ENCODE data around the gene RTN4R.
"Not testable (repeated sequence)": the region's sequence is repeated elsewhere in the genome, so short reads cannot be mapped to it uniquely, and the experiment has no call there.

The RTN4R gene

GRCh38 chr22:20268279-20269012 is at the start of gene RTN4R:
Gene RTN4R (minus strand): TSS chr22:20268318. CDS start chr22:20268092, 226 bp downstream.
- DNase-seq (ENCODE audit: low read depth), result peak; percentile 23

- DNase-seq (ENCODE audit: low read depth), result not testable (repeated sequence)
These were observed 49.4 kb upstream of the RTN4R start for GRCh38 chr22:20317402-20318042.

- no peak for DNase-seq (ENCODE audit: low read depth)
These were observed 48.8 kb upstream of the RTN4R start for GRCh38 chr22:20316844-20317401.

- no peak for DNase-seq (ENCODE audit: low read depth)
These were observed 48.2 kb upstream of the RTN4R start for GRCh38 chr22:20316217-20316843.

GRCh38 chr22:20315337-20316216 is 47.5 kb upstream of the RTN4R start:
- DNase-seq (ENCODE audit: low read depth), result no peak

DNA sequence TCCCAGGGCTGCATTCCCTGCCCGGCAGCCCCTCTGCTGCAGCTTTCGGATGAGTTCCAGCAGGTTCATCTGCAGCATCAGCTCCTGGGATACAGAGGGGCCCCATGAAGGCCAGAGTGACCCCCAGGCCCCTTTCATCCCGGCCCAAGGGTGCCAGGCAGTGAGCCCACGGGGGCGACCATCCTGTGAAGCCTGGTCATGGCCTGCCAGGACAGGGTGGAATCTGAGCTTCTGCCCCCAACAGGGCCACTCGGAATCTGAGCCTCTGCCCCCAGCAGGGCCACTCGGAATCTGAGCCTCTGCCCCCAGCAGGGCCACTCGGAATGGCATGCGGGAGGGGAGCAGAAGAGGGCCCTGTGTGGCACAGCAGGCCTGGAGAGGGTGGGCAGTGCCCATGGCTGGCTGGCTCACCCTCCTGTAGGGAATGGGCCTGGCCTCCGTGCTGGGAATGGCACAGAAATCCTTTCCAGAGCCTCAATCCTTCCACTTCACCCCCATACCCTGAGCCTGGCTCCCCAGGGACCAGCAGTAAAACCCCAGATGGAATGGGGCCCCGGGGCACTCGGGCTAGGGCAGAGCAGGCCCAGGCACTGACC is 46.7 kb upstream of the RTN4R start:
- DNase-seq (ENCODE audit: low read depth), result not testable (repeated sequence)

- not testable (repeated sequence) for DNase-seq (ENCODE audit: low read depth)
These were observed 46.1 kb upstream of the RTN4R start for GRCh38 chr22:20314206-20314605.

- not testable (repeated sequence) for DNase-seq (ENCODE audit: low read depth)
These were observed 45.4 kb upstream of the RTN4R start for GRCh38 chr22:20313306-20314077.

DNA sequence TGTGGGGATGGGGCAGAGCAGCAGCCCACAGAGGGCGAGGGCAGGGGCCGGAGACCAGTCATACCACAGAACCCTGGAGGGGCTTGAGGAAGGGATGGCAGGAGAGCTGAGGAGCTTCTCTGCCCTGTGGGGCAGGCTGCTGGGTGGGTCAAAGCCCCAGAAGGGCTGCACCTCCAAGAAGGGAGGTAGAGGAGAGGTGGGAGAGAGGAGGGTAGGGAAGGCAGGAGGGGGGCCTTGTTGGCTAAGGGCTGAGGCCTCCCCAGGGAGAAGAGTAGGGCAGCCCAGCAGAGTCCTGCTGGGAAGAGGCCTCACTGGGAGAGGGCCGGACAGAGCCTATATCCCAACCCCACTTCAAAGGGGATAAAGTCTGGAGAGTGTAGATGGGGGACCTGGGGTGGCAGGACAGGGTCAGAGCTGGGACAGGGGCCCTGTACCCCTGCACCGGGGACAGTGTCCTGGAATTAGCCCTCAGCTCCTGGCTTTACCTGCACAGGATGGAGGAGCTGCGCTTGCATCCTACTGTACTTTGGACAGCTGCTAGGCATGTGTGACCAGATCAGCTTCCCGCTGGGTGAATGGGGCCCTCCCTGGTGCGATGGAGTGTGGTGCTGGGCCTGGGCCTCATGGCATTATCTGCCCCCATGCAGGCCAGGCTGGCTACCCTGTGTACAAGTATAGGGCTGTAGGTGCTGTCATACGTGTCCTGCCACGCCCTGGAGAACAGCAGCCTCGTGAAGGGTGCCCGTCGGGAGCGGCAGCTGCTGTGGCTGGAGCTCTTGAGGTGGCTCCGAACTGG is 44.5 kb upstream of the RTN4R start:
- no peak for DNase-seq (ENCODE audit: low read depth)

GRCh38 chr22:20311249-20312062 is 43.3 kb upstream of the RTN4R start:
- DNase-seq (ENCODE audit: low read depth), result not testable (repeated sequence)

GRCh38 chr22:20310773-20311172 is 42.7 kb upstream of the RTN4R start:
- not testable (repeated sequence) for DNase-seq (ENCODE audit: low read depth)

DNA sequence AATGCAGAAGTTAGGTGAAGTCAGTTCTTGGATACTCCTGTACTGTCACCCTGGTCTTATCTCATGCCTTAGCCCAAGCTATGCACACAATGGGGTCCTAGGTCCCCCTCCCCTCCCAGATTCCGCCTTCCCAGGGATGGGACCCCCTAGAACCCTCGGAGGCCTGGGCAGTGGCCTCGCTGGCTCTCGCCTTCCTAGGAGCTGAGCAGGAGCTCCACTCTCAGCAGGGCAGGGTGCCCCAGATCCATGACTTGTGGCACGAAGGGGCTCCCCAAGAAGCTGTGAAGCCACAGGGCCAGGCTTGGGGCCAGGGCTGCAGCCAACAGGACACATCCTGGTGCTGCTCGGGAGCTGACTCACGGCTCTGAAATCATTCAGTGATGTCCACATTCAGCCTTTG is 42.1 kb upstream of the RTN4R start:
- DNase-seq (ENCODE audit: low read depth), result not testable (repeated sequence)

DNA sequence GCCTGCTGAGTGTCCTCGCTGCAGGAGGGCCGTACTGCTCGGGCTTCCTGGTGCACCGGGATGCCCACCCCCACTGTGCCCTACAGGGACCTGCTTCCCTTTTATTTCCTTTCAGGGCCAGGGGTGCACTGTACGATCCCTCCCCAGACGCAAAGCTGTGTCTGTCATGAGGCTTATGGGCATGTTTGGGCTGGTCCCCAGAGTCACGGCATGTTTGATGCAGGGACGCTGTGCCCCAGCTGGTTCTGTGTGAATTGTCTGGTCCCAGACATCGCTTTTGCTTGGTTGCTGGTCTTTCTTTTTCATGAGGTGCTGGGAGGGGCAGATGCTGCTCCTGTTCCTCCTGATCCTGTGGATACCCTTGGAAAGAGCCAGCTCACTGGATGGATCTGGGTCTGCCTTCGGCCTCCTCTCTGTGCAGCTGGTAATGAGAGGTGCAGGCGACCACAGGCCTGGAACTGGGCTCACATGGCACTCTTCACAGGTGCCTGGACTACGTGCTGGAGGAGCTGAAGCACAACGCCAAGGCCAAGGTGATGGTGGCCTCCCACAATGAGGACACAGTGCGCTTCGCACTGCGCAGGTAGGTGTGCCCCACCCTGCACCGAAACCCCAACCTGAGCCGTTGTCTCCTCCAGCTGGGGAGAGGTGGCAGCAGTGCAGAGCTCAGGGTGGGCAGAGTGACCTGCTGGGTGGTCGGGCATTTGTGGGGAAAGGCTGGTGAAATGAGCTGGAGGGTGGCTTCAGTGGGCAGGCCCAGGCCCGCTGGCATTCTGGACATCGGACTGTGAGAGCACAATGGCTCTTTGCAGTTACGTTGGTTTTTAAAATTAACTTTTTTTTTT is 40.9 kb upstream of the RTN4R start:
- not testable (repeated sequence) for DNase-seq (ENCODE audit: low read depth)

- DNase-seq (ENCODE audit: low read depth), result not testable (repeated sequence)
These were observed 39.6 kb upstream of the RTN4R start for GRCh38 chr22:20307448-20308447.

GRCh38 chr22:20306646-20307447 is 38.7 kb upstream of the RTN4R start:
- DNase-seq (ENCODE audit: low read depth), result not testable (repeated sequence)
